NT2/D1 (cell line): ENCODE data around the gene CYB5R2.

Source experiments
- DNase-seq: peaks from one replicate; pipeline ENCODE4 v3.0.0-alpha.2; 2011; ENCODE audit warnings: low read depth, low spot score
- H3K27me3 ChIP-seq: 2 replicates; pipeline ENCODE4 v1.6.0; 2011; ENCODE audit warnings: mild to moderate bottlenecking; ENCODE audit not compliant: insufficient read length, insufficient read depth
- H3K36me3 ChIP-seq: 2 replicates; pipeline ENCODE4 v1.6.1; 2011; ENCODE audit warnings: mild to moderate bottlenecking, low read length, mixed read lengths; ENCODE audit not compliant: insufficient read depth, insufficient read length
- H3K4me1 ChIP-seq: 2 replicates; pipeline ENCODE4 v1.5.1; 2011; ENCODE audit not compliant: insufficient read depth, insufficient read length
- H3K4me3 ChIP-seq: 2 replicates; pipeline ENCODE4 v1.5.1; 2011; ENCODE audit warnings: low read depth; ENCODE audit not compliant: insufficient read length
- H3K9ac ChIP-seq: 2 replicates; pipeline ENCODE4 v1.6.0; 2011; ENCODE audit warnings: low read depth; ENCODE audit not compliant: insufficient read length
- H3K9me3 ChIP-seq: 2 replicates; pipeline ENCODE4 v1.5.1; 2011; ENCODE audit warnings: mild to moderate bottlenecking, low read length; ENCODE audit not compliant: insufficient read depth
- SUZ12 ChIP-seq: IDR thresholded peaks from 2 replicates; pipeline ENCODE4 v1.6.1; 2011; ENCODE audit not compliant: insufficient read length, insufficient read depth; ENCODE audit errors: extremely low read depth
- YY1 ChIP-seq: IDR thresholded peaks from 2 replicates; pipeline ENCODE4 v1.6.1; 2011; ENCODE audit not compliant: insufficient read length, insufficient read depth
- ZNF274 ChIP-seq: IDR thresholded peaks from 2 replicates; pipeline ENCODE4 v1.6.1; 2011; ENCODE audit warnings: mild to moderate bottlenecking, low read depth, low read length

Gene CYB5R2

GRCh38 chr11:7646866-7647265 is 26.4 kb downstream of the CYB5R2 start:
- no peak overlapping the region for H3K4me3 ChIP-seq
- H3K4me1 ChIP-seq = no peaks in the 10 kb centered on the region
- H3K27me3 ChIP-seq = no peaks in the 10 kb centered on the region
- H3K36me3 ChIP-seq = peaks cover 22% of the 10 kb centered on the region
- H3K9me3 ChIP-seq = no peaks in the 10 kb centered on the region
- DNase-seq = no peak
- no peak overlapping the region for H3K9ac ChIP-seq
- TF ChIP-seq ZNF274 (no peak), SUZ12 (no peak), YY1 (no peak)

- no peak overlapping the region for H3K4me3 ChIP-seq
- no peaks in the 10 kb centered on the region for H3K9me3 ChIP-seq
- peaks cover 11% of the 10 kb centered on the region for H3K36me3 ChIP-seq
- no peaks in the 10 kb centered on the region for H3K4me1 ChIP-seq
- H3K27me3 ChIP-seq = no peaks in the 10 kb centered on the region
- no peak overlapping the region for H3K9ac ChIP-seq
- TF ChIP-seq YY1 (no peak), SUZ12 (no peak), ZNF274 (no peak)
- DNase-seq = no peak
Measured at GRCh38 chr11:7645206-7645605, 28.1 kb downstream of the CYB5R2 start.

GRCh38 chr11:7643314-7643713 is 30.0 kb downstream of the CYB5R2 start:
- TF ChIP-seq ZNF274 (no peak), SUZ12 (no peak), YY1 (no peak)
- H3K4me1 ChIP-seq = no peaks in the 10 kb centered on the region
- H3K9me3 ChIP-seq = no peaks in the 10 kb centered on the region
- H3K9ac ChIP-seq = no peak overlapping the region
- no peak for DNase-seq
- peaks cover 1% of the 10 kb centered on the region for H3K36me3 ChIP-seq
- H3K4me3 ChIP-seq = no peak overlapping the region
- H3K27me3 ChIP-seq = no peaks in the 10 kb centered on the region

DNA sequence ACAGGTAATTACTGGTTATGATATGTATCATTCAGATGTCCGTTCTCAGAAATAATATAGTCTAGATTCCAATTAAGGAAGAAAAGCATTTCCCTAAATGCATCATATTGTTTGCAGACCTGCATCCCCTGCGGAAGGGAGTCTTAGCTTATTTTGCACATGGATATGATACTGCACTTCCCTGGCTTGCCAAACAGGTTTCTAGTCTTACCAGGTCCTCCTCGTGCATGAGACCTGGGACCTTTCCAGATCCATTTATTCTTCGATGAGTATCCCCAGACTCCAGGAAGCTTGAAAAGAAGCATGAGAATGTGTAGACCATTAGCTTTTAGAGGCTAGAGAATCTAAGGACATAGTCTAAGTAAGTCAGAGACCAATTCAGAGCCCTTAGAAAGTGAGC is 30.6 kb downstream of the CYB5R2 start:
- no peaks in the 10 kb centered on the region for H3K9me3 ChIP-seq
- H3K9ac ChIP-seq = no peak overlapping the region
- no peak overlapping the region for H3K4me3 ChIP-seq
- DNase-seq = no peak
- no peaks in the 10 kb centered on the region for H3K36me3 ChIP-seq
- no peaks in the 10 kb centered on the region for H3K27me3 ChIP-seq
- no peaks in the 10 kb centered on the region for H3K4me1 ChIP-seq
- TF ChIP-seq SUZ12 = no peak
- TF ChIP-seq ZNF274 = no peak
- no peak for TF ChIP-seq YY1

DNA sequence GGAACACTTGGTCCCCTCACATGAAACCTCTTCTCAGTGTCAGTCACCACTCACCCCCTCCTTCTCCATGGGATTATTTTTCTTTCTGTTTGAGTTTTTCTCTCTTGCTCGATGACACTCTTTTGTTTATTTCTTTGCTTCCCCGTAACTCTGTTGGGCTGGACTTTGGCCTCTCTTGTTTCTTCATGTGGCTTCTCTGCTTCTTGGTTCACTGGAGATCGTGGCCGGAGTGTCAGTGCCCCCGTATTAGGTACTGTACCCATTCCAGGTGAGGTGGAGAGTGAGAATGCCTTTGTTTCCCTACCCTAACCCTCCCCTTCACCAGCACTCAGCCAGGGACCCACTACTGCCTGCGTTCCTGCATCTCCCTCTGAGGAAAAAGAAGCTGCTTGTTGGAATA is 32.5 kb downstream of the CYB5R2 start:
- no peak for DNase-seq
- Histone ChIP-seq H3K9me3 (no peaks in the 10 kb centered on the region), H3K36me3 (no peaks in the 10 kb centered on the region), H3K27me3 (no peaks in the 10 kb centered on the region), H3K9ac (no peak overlapping the region), H3K4me3 (no peak overlapping the region), H3K4me1 (no peaks in the 10 kb centered on the region)
- TF ChIP-seq SUZ12 (no peak), YY1 (no peak), ZNF274 (no peak)

GRCh38 chr11:7639643-7640025 is 33.7 kb downstream of the CYB5R2 start:
- no peaks in the 10 kb centered on the region for H3K27me3 ChIP-seq
- DNase-seq = no peak

DNA sequence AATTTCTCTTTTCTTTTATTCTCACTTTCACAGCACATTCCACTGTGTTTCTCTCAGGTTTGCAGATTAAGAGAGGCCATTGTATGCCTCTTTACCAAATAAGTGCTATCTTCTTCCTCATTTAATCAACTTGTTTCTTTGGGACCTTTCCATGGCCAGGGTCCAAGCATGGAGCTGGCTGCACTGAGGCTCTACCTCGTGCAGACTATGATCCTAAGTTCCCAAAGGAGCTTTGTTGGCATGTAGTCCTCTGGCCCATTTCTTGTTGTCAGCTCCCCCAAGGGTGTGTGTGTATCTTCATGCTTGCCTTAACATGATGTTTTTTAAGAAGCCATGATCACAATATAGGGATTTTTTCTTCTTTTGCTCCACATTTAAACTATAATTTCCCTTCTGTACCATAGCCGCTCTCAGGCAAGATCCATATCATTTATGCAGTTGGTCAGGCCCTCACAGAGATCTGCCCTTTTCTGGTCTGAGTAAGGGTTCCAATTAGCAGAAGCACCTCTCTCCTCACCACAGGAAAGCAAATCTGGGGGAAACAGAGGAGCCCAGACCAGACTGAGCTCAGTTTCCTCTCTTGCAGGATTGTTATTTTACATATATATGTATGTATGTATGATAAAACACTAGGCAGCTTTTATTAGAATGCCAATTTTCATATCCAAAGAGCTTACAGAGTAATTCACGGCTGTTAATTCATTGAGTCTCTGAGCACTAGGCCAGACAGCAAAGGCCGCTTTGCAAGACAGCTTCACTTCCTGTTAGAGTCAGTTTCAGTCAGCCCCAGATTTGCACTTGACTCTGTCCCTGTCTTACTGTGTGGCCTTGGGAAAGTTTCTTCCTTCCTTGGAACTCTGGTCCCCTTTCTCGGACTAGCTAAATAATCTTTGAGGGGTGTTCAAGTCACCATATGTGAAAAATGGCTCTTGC is 34.3 kb downstream of the CYB5R2 start:
- H3K27me3 ChIP-seq = no peaks in the 10 kb centered on the region
- no peaks in the 10 kb centered on the region for H3K9me3 ChIP-seq
- H3K4me1 ChIP-seq = no peaks in the 10 kb centered on the region
- DNase-seq = no peak
- peaks cover 4% of the 10 kb centered on the region for H3K36me3 ChIP-seq
- TF ChIP-seq ZNF274 = no peak
- no peak for TF ChIP-seq YY1
- no peak for TF ChIP-seq SUZ12
- H3K9ac ChIP-seq = no peak overlapping the region
- H3K4me3 ChIP-seq = no peak overlapping the region

More at GRCh38 chr11:7639643-7640025, 33.7 kb downstream of the CYB5R2 start:
- no peaks in the 10 kb centered on the region for H3K4me1 ChIP-seq
- H3K9ac ChIP-seq = no peak overlapping the region
- TF ChIP-seq YY1 (no peak), ZNF274 (no peak), SUZ12 (no peak)
- no peaks in the 10 kb centered on the region for H3K9me3 ChIP-seq
- H3K36me3 ChIP-seq = peaks cover 4% of the 10 kb centered on the region
- H3K4me3 ChIP-seq = no peak overlapping the region
